ENCODE results near the gene LRP11. TPM values are rescaled to one million over a fixed set of nuclear protein-coding genes. Genes with fewer than 3 reads are reported as not detected.
A peak's percentile ranks its signal among the peaks of the same experiment; 100 is the strongest.
"Not testable (repeated sequence)": the region's sequence is repeated elsewhere in the genome, so short reads cannot be mapped to it uniquely, and the experiment has no call there.

Gene LRP11
- 10 to 100 TPM; 56.0 to 98.3 (median 78.4) TPM for total RNA-seq

GRCh38 chr6:149863698-149864577 lies at the start of gene LRP11:
Gene LRP11, minus strand, starts transcription at chr6:149864359. Its CDS starts 339 bp downstream, at chr6:149864020.
- no peak for TF ChIP-seq POLR2A (IDR thresholded peaks at IDR 0.05)
- TF ChIP-seq, protein P1, sequence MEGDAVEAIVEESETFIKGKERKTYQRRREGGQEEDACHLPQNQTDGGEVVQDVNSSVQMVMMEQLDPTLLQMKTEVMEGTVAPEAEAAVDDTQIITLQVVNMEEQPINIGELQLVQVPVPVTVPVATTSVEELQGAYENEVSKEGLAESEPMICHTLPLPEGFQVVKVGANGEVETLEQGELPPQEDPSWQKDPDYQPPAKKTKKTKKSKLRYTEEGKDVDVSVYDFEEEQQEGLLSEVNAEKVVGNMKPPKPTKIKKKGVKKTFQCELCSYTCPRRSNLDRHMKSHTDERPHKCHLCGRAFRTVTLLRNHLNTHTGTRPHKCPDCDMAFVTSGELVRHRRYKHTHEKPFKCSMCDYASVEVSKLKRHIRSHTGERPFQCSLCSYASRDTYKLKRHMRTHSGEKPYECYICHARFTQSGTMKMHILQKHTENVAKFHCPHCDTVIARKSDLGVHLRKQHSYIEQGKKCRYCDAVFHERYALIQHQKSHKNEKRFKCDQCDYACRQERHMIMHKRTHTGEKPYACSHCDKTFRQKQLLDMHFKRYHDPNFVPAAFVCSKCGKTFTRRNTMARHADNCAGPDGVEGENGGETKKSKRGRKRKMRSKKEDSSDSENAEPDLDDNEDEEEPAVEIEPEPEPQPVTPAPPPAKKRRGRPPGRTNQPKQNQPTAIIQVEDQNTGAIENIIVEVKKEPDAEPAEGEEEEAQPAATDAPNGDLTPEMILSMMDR (IDR thresholded peaks at IDR 0.05) = no peak

GRCh38 chr6:149913540-149914240 lies 49.5 kb upstream of the LRP11 start:
- WGBS, 2 donors = 70 to 81% methylated on average over 9 of the region's 9 CpGs
- TF ChIP-seq, protein P1 (IDR thresholded peaks at IDR 0.05) = no peak
- TF ChIP-seq POLR2A (IDR thresholded peaks at IDR 0.05) = no peak
- no peak overlapping the region for H3K4me3 ChIP-seq (ENCODE audit: low read depth, poor library complexity, severe bottlenecking)
- intact Hi-C loops (cut with DNase I; ENCODE audit: low total_unique reads) = no loop called here
- DNase-seq (ENCODE audit: low spot score in 2 of 2) = peak in 1 of 2 donors; percentile 36

More at GRCh38 chr6:149863698-149864577, at the start of gene LRP11:
- intact Hi-C loops (cut with DNase I; ENCODE audit: low total_unique reads) = no loop called here
- peak within 1 kb of the TSS; percentile 51 for H3K4me3 ChIP-seq (ENCODE audit: low read depth, poor library complexity, severe bottlenecking)
- WGBS, 2 donors = 0% methylated on average over 36 of the region's 110 CpGs; no CpG with 5 or more reads in 1 of the 2 donors
- peak; percentile 80 to 98 for DNase-seq (ENCODE audit: low spot score in 2 of 2)

DNA sequence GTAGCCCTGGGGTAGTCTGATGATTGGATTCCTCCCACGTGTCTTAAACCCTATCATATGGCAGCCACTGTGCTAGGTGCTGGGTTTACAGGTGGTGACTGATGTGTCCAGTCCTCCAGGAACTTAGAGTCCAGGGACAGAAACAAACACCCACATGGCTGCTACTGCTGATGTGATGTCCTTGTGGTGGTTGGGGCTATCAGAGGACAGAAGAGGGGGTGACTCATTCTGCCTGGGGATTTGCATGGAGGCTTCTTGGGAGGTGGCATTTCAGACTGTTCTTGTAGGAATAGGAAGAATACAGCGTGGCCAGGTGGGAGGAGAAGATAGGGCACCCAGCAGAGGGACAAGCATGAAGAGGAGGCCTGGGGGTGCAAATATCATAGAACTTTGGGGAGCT lies 48.9 kb upstream of the LRP11 start:
- 83 to 85% methylated on average over 2 of the region's 2 CpGs for WGBS, 2 donors
- no peak for TF ChIP-seq POLR2A (IDR thresholded peaks at IDR 0.05)
- TF ChIP-seq, protein P1 (IDR thresholded peaks at IDR 0.05) = no peak
- H3K4me3 ChIP-seq (ENCODE audit: low read depth, poor library complexity, severe bottlenecking) = no peak overlapping the region
- intact Hi-C loops (cut with DNase I; ENCODE audit: low total_unique reads) = no loop called here
- DNase-seq (ENCODE audit: low spot score in 2 of 2) = peak in 1 of 2 donors; percentile 45

- DNase-seq (ENCODE audit: low spot score in 2 of 2) = peak in 1 of 2 donors; percentile 26
- H3K4me3 ChIP-seq (ENCODE audit: low read depth, poor library complexity, severe bottlenecking); intact Hi-C loops (cut with DNase I; ENCODE audit: low total_unique reads): not testable (repeated sequence)
- 71 to 100% methylated on average over 3 of the region's 3 CpGs for WGBS, 2 donors
These were observed 48.5 kb upstream of the LRP11 start for GRCh38 chr6:149912680-149913079.

GRCh38 chr6:149910721-149911151 lies 46.6 kb upstream of the LRP11 start:
- H3K4me3 ChIP-seq (ENCODE audit: low read depth, poor library complexity, severe bottlenecking) = no peak overlapping the region
- 95 to 97% methylated on average over 23 of the region's 23 CpGs for WGBS, 2 donors
- no peak for TF ChIP-seq POLR2A (IDR thresholded peaks at IDR 0.05)
- TF ChIP-seq, protein P1 (IDR thresholded peaks at IDR 0.05) = no peak
- peak in 1 of 2 donors; percentile 69 for DNase-seq (ENCODE audit: low spot score in 2 of 2)
- intact Hi-C loops (cut with DNase I; ENCODE audit: low total_unique reads) = no loop called here

All from lower leg skin (tissue), 4 donors.